HUES6 (cell line): ENCODE data around the gene CD300LF.

Experiments
- H3K27ac ChIP-seq: 2 replicates; pipeline ENCODE4 v1.7.0; 2013; ENCODE audit warnings: low read depth, mild to moderate bottlenecking, low read length, inconsistent platforms
- H3K27me3 ChIP-seq: 2 replicates; pipeline ENCODE4 v1.6.1; 2013; ENCODE audit warnings: low read length; ENCODE audit not compliant: control insufficient read depth, insufficient read depth
- H3K36me3 ChIP-seq: 2 replicates; pipeline ENCODE4 v1.6.1; 2013; ENCODE audit warnings: low read length; ENCODE audit not compliant: control insufficient read depth, insufficient read depth
- H3K4me1 ChIP-seq: 2 replicates; pipeline ENCODE4 v1.6.1; 2013; ENCODE audit warnings: low read length; ENCODE audit not compliant: control insufficient read depth, insufficient read depth
- H3K4me3 ChIP-seq: 2 replicates; pipeline ENCODE4 v1.5.1; 2013; ENCODE audit warnings: low read depth, low read length
- H3K9ac ChIP-seq: one replicate; pipeline ENCODE4 v1.6.1; 2013; ENCODE audit warnings: mild to moderate bottlenecking, low read length
- H3K9me3 ChIP-seq: 2 replicates; pipeline ENCODE4 v1.6.1; 2013; ENCODE audit warnings: low read depth, low read length; ENCODE audit not compliant: control insufficient read depth, insufficient read depth

Gene CD300LF

DNA sequence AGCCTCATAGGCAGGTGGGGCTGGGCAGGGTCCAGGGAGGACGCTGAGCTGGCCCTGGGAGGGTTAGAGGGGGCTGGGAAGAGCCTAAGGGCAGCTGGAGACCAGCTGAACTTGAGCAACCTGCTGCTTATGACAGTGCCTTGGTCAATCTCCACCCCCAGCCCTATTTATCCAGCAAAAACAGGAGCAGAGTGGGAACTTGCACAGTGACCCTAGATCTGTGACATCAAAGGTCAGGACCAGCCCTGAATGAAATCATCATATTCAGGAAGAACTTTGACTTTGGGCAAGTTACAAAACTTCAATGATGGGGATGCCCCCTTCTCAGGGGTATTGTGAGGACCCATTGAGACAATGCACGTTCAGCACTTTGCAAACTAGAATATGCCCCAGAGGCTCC lies 9.4 kb downstream of the CD300LF start:
- Histone ChIP-seq H3K4me1 (no peaks in the 10 kb centered on the region), H3K4me3 (no peak overlapping the region), H3K27ac (no peak overlapping the region), H3K36me3 (no peaks in the 10 kb centered on the region), H3K27me3 (peaks cover 29% of the 10 kb centered on the region; the same call in 1 of the 2 replicates), H3K9ac (no peak overlapping the region), H3K9me3 (no peaks in the 10 kb centered on the region)

GRCh38 chr17:74702116-74702871 lies 10.4 kb downstream of the CD300LF start:
- no peaks in the 10 kb centered on the region for H3K36me3 ChIP-seq
- H3K9ac ChIP-seq, result no peak overlapping the region
- H3K4me1 ChIP-seq, result no peaks in the 10 kb centered on the region
- no peaks in the 10 kb centered on the region for H3K9me3 ChIP-seq
- H3K4me3 ChIP-seq, result no peak overlapping the region
- no peak overlapping the region for H3K27ac ChIP-seq
- H3K27me3 ChIP-seq, result peaks cover 35% of the 10 kb centered on the region; the same call in 1 of the 2 replicates

DNA sequence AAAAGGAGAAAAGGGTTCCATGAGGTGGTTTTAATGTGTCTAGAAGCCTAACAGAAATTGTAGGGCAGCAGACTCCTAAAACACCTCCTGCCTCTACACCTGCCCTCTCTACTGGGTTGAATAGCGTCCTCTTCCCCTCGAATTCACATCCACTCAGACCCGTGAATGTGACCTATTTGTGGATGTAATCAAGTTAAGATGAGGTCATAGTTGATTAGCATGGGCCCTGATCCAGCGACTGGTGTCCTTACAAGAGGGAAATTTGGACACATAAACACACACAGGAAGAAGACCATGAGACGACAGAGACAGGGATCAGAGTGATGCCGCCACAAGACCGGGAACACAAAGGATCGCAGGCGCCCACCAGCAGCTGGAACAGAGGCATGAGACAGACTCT lies 13.5 kb downstream of the CD300LF start:
- Histone ChIP-seq H3K36me3 (no peaks in the 10 kb centered on the region), H3K9me3 (no peaks in the 10 kb centered on the region), H3K4me3 (no peak overlapping the region), H3K27me3 (peaks cover 48% of the 10 kb centered on the region; the same call in 1 of the 2 replicates), H3K9ac (no peak overlapping the region), H3K4me1 (no peaks in the 10 kb centered on the region), H3K27ac (no peak overlapping the region)

DNA sequence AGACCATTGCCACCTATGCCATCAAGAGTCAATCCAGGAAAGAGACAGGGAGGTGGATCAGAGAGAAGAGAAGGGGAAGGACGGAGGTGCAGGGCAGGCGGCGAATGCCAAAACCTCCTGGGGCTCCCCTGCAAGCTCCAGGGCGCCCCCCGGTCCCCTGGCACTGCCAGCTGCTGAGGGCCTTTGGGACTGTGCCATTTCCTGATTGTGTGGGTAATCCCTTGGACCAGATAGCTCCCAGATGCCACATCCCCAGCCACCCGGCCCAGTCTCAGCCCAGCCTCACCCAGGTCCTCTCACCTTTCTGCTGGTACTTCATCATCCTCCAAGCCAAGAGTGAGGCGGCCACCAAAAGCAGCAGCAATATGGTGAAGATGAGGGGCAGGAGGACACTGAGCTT lies 14.7 kb downstream of the CD300LF start:
- no peaks in the 10 kb centered on the region for H3K36me3 ChIP-seq
- peaks cover 39% of the 10 kb centered on the region; the same call in 1 of the 2 replicates for H3K27me3 ChIP-seq
- no peak overlapping the region for H3K27ac ChIP-seq
- no peaks in the 10 kb centered on the region for H3K9me3 ChIP-seq
- H3K9ac ChIP-seq, result no peak overlapping the region
- no peak overlapping the region for H3K4me3 ChIP-seq
- H3K4me1 ChIP-seq, result no peaks in the 10 kb centered on the region

DNA sequence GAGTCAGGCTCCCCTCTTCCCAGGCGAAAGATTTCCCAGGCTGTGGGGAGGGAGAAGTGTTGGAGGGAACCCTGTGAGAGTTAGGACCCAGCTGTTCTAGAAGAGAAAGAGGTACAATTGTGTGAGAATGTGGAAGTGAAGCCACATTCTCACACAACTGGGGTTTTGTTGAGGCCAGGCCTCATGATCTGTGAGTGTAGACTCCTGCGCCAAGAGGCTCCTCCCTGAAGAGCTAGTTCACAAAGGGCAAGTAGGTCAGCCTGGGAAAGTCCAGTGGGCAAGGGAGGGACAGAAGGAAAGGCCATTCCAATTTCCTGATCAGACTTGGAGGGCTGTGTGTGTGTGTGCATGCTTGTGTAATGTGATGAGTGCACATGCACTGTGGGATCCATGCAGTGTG lies 15.2 kb downstream of the CD300LF start:
- H3K36me3 ChIP-seq, result no peaks in the 10 kb centered on the region
- peaks cover 38% of the 10 kb centered on the region; the same call in 1 of the 2 replicates for H3K27me3 ChIP-seq
- no peaks in the 10 kb centered on the region for H3K9me3 ChIP-seq
- no peak overlapping the region for H3K9ac ChIP-seq
- H3K27ac ChIP-seq, result no peak overlapping the region
- no peak overlapping the region for H3K4me3 ChIP-seq
- no peaks in the 10 kb centered on the region for H3K4me1 ChIP-seq

GRCh38 chr17:74695629-74696028 lies 17.1 kb downstream of the CD300LF start:
- Histone ChIP-seq H3K9me3 (no peaks in the 10 kb centered on the region), H3K36me3 (no peaks in the 10 kb centered on the region), H3K4me1 (no peaks in the 10 kb centered on the region), H3K27ac (no peak overlapping the region), H3K4me3 (no peak overlapping the region), H3K27me3 (peaks cover 42% of the 10 kb centered on the region; the same call in 1 of the 2 replicates), H3K9ac (no peak overlapping the region)

GRCh38 chr17:74694081-74694480 lies 18.6 kb downstream of the CD300LF start:
- H3K9me3 ChIP-seq, result no peaks in the 10 kb centered on the region
- no peak overlapping the region for H3K4me3 ChIP-seq
- H3K9ac ChIP-seq, result no peak overlapping the region
- no peaks in the 10 kb centered on the region for H3K36me3 ChIP-seq
- H3K27me3 ChIP-seq, result peaks cover 50% of the 10 kb centered on the region; the same call in 1 of the 2 replicates
- no peak overlapping the region for H3K27ac ChIP-seq
- H3K4me1 ChIP-seq, result no peaks in the 10 kb centered on the region

DNA sequence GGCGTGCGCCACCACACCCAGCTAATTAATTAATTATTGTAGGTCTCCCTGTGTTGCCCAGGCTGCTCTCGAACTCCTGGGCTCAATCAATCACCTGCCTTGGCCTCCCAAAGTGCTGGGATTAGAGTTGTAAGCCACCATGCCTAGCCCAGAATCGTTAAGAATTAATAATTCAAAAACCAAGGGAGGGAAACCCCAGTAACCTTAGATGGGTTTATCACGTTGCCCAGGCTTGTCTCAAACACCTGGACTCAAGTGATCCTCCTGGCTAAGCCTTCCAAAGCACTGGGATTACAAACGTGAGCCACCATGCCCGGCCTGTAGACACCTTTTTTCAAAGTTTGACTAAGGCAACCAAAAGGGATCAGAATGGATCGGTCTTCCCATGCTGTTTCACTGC lies 21.6 kb downstream of the CD300LF start:
- Histone ChIP-seq H3K27ac (no peak overlapping the region), H3K9me3 (no peaks in the 10 kb centered on the region), H3K9ac (no peak overlapping the region), H3K36me3 (no peaks in the 10 kb centered on the region), H3K4me3 (no peak overlapping the region), H3K4me1 (no peaks in the 10 kb centered on the region), H3K27me3 (peaks cover 39% of the 10 kb centered on the region; the same call in 1 of the 2 replicates)

- Histone ChIP-seq H3K4me3 (no peak overlapping the region), H3K9me3 (no peaks in the 10 kb centered on the region), H3K27ac (no peak overlapping the region), H3K36me3 (no peaks in the 10 kb centered on the region), H3K9ac (no peak overlapping the region), H3K4me1 (no peaks in the 10 kb centered on the region), H3K27me3 (peaks cover 39% of the 10 kb centered on the region; the same call in 1 of the 2 replicates)
Measured at GRCh38 chr17:74690409-74690825, 22.3 kb downstream of the CD300LF start.

DNA sequence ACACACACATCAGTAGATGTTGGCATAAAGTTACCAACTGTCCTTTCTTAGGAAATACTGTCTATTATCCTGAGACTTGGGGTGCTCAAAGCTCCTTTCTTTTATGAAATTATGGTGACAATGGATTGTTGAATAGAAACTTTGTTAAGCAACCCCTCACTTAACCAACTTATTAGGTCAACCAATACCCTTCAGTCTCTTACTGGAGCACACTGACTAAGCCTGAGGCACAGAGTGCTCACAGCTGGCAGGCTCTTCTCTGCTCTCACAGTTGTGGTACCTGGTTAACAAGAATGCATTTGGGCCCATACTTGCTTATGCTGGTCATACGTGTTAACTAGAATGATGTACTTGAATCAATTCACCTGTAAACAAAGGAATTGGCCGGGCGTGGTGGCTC lies 24.8 kb downstream of the CD300LF start:
- Histone ChIP-seq H3K9me3 (no peaks in the 10 kb centered on the region), H3K27ac (no peak overlapping the region), H3K9ac (no peak overlapping the region), H3K4me3 (no peak overlapping the region), H3K4me1 (no peaks in the 10 kb centered on the region), H3K36me3 (no peaks in the 10 kb centered on the region), H3K27me3 (peaks cover 36% of the 10 kb centered on the region; the same call in 1 of the 2 replicates)

- Histone ChIP-seq H3K4me1 (no peaks in the 10 kb centered on the region), H3K9ac (no peak overlapping the region), H3K9me3 (no peaks in the 10 kb centered on the region), H3K27me3 (peaks cover 38% of the 10 kb centered on the region), H3K4me3 (no peak overlapping the region), H3K27ac (no peak overlapping the region), H3K36me3 (no peaks in the 10 kb centered on the region)
Measured at GRCh38 chr17:74686761-74687160, 26.0 kb downstream of the CD300LF start.
